WERI-Rb-1 (cell line): ENCODE measurements around the gene AP1M1.

Experiments
- DNase-seq: peaks from one replicate; pipeline ENCODE4 v3.0.0-alpha.2; 2020
- H3K27ac ChIP-seq: fragments of 250-450 bp; sonication (Bioruptor Pico); 2 replicates; pipeline ENCODE4 v1.5.1; 2020; ENCODE audit warnings: mild to moderate bottlenecking, moderate library complexity
- H3K27me3 ChIP-seq: fragments of 250-450 bp; sonication (Bioruptor Pico); 2 replicates; pipeline ENCODE4 v1.5.1; 2021; ENCODE audit warnings: mild to moderate bottlenecking, low read depth, moderate library complexity; ENCODE audit not compliant: insufficient read depth, severe bottlenecking
- H3K36me3 ChIP-seq: fragments of 250-450 bp; sonication (Bioruptor Pico); 2 replicates; pipeline ENCODE4 v1.5.1; 2020; ENCODE audit warnings: mild to moderate bottlenecking, moderate library complexity
- H3K4me3 ChIP-seq: 2 replicates; pipeline ENCODE4 v1.5.1; 2011; ENCODE audit warnings: low read depth, mild to moderate bottlenecking, control low read depth, low read length
- H3K9me3 ChIP-seq: fragments of 250-450 bp; sonication (Bioruptor Pico); 2 replicates; pipeline ENCODE4 v1.5.1; 2021; ENCODE audit warnings: mild to moderate bottlenecking, moderate library complexity; ENCODE audit not compliant: severe bottlenecking
- TF ChIP-seq, protein P1 (sequence below): IDR thresholded peaks from 2 replicates; pipeline ENCODE4 v1.5.1; 2011; ENCODE audit warnings: low read depth, mild to moderate bottlenecking, control low read depth, inconsistent platforms, low read length

Gene AP1M1

DNA sequence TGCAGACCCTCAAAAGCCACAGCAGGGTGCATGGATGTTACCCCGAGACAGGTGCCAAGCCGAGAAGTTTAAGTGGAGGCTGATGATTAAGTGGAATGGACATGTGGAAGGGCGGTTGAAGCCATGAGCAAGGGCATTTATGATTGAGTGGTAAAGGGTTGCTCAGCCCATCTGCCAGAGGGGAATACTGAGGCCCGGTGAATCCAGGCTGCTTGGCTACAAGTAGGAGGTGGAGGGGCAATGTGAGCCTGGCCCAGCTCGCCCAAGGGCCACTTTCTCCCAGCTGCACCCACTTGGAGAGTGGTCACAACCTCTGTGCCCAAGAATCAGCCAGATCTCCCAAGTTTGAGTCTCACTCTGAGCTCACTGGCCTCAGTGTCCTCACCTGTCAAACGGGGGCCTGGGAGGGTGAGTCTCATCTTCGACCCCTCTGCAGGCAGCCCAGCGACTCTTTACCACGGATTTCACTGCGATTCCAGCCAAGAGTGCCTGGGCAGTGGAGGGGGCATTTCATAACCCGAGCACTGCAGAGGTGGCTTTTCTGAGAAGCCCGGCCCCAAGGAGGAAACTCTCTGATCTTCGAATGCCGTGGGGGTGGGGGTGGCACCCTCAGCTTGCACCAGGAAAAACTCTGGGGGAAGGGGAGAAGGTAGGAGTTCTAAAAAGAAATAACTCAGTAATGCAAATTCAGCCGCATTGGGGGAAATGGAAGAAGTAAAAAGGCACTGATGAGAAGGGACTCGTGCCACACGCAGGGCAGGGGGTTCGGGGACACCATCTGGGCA, 64.1 kb downstream of the AP1M1 start:
- no peak for DNase-seq
- H3K27me3 ChIP-seq, result peaks cover 2% of the 10 kb centered on the region
- no peaks in the 10 kb centered on the region for H3K9me3 ChIP-seq
- TF ChIP-seq, protein P1, sequence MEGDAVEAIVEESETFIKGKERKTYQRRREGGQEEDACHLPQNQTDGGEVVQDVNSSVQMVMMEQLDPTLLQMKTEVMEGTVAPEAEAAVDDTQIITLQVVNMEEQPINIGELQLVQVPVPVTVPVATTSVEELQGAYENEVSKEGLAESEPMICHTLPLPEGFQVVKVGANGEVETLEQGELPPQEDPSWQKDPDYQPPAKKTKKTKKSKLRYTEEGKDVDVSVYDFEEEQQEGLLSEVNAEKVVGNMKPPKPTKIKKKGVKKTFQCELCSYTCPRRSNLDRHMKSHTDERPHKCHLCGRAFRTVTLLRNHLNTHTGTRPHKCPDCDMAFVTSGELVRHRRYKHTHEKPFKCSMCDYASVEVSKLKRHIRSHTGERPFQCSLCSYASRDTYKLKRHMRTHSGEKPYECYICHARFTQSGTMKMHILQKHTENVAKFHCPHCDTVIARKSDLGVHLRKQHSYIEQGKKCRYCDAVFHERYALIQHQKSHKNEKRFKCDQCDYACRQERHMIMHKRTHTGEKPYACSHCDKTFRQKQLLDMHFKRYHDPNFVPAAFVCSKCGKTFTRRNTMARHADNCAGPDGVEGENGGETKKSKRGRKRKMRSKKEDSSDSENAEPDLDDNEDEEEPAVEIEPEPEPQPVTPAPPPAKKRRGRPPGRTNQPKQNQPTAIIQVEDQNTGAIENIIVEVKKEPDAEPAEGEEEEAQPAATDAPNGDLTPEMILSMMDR, result no peak
- H3K36me3 ChIP-seq, result no peaks in the 10 kb centered on the region
- no peak overlapping the region for H3K4me3 ChIP-seq
- H3K27ac ChIP-seq, result no peak overlapping the region

DNA sequence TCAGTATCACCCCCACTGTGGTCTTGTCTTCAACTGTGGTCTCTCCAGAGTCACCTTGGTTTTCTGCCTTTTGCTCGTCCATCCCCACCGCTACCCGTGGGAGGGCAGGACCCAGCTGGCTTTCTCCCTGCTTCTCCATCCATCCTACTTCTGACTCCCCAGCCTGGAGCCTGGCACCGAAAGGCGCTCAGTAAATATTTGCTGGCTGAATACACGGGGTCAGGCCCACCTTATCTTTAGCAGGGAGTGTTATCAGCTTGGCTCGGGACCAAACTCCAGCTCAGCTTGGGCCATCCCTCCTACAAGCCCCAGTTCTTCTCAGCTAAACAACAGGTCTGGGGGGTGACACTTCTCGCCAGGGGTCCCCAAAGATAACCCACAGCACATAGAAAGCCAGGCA, 64.9 kb downstream of the AP1M1 start:
- Histone ChIP-seq H3K9me3 (no peaks in the 10 kb centered on the region), H3K4me3 (no peak overlapping the region), H3K27ac (no peak overlapping the region), H3K27me3 (peaks cover 2% of the 10 kb centered on the region), H3K36me3 (no peaks in the 10 kb centered on the region)
- TF ChIP-seq, protein P1, result no peak
- DNase-seq, result no peak

DNA sequence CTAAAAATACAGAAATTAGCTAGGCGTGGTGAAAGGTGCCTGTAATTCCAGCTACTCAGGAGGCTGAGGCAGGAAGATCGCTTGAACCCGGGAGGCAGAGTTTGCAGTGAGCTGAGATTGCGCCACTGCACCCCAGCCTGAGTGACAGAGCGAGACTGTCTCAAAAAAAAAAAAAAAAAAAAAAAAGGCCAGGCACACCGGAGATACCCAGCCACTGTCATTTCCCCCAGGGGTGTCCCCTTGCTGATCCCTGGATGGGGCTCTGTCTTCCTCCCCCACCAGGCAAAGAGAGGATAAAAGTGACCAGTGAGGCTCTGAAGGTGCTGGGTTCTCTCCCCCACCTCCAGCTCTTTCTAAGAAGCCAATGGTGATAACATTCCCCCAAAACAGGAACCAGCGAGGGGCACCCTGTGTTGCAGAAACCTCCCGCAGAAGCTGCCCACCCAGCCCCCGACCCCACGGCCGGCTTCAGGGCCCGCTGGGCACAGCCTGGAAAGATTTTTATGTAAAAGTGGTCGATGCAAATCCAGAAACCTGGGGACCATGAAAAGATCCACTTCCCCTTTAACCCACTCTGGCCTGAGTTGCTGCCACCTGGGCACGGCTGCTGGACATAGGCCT, 65.5 kb downstream of the AP1M1 start:
- TF ChIP-seq, protein P1, result no peak
- Histone ChIP-seq H3K27ac (no peak overlapping the region), H3K27me3 (peaks cover 2% of the 10 kb centered on the region), H3K4me3 (no peak overlapping the region), H3K36me3 (no peaks in the 10 kb centered on the region), H3K9me3 (no peaks in the 10 kb centered on the region)
- DNase-seq, result no peak

DNA sequence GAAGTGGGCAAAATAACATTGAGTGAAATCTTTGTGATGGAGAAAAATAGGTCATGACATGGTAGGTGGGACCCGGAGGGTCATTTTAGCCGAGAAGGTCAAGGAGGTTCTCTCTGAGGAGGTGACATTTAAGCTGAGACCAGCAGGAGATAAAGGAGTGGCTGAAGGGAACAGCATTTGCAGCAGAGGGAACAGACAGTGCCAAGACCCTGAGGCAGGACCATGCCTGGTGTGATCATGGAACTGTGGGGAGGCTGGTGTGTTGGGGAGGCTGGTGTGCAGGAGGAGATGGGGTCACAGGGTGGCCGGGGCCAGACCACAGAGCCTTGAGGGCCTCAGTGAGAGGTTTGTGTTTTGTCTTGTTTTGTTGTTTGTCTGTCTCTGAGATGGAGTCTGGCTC, 67.5 kb downstream of the AP1M1 start:
- no peak overlapping the region for H3K4me3 ChIP-seq
- H3K27me3 ChIP-seq, result no peaks in the 10 kb centered on the region
- H3K36me3 ChIP-seq, result no peaks in the 10 kb centered on the region
- no peak overlapping the region for H3K27ac ChIP-seq
- H3K9me3 ChIP-seq, result no peaks in the 10 kb centered on the region
- TF ChIP-seq, protein P1, result no peak
- no peak for DNase-seq

- Histone ChIP-seq H3K36me3 (no peaks in the 10 kb centered on the region), H3K27me3 (no peaks in the 10 kb centered on the region), H3K4me3 (no peak overlapping the region), H3K9me3 (no peaks in the 10 kb centered on the region), H3K27ac (no peak overlapping the region)
- DNase-seq, result no peak
- TF ChIP-seq, protein P1, result no peak
These were observed 68.3 kb downstream of the AP1M1 start for GRCh38 chr19:16265890-16266585.
